ENCODE measurements around the gene NOSTRIN. TPM values are rescaled to one million over a fixed set of nuclear protein-coding genes. Genes with fewer than 3 reads are reported as not detected.

Gene NOSTRIN
- total RNA-seq: 25.3 TPM

GRCh38 chr2:168801961-168802858 lies at the start of gene NOSTRIN:
NOSTRIN (plus strand) TSS chr2:168802637; CDS start chr2:168802647, 10 bp downstream.

GRCh38 chr2:168890006-168890782 lies 87.8 kb downstream of the NOSTRIN start, which contains the start of gene SPC25:
SPC25 (minus strand) TSS chr2:168890430; CDS start chr2:168889519, 911 bp downstream.

GRCh38 chr2:168901003-168901402 lies 98.6 kb downstream of the NOSTRIN start, which contains the start of gene G6PC2:
G6PC2 (plus strand) TSS chr2:168901291; CDS start chr2:168901332, 41 bp downstream.

Other genes with a start within 250 kb of the NOSTRIN start
- 4.3 TPM for gene SPC25, start 87.8 kb downstream of the NOSTRIN start, total RNA-seq
- gene G6PC2, start 98.7 kb downstream of the NOSTRIN start, total RNA-seq: 0.23 TPM
- 0.06 TPM for gene ABCB11, start 228.7 kb downstream of the NOSTRIN start, total RNA-seq